ENCODE measurements around the gene MEN1.

DNA sequence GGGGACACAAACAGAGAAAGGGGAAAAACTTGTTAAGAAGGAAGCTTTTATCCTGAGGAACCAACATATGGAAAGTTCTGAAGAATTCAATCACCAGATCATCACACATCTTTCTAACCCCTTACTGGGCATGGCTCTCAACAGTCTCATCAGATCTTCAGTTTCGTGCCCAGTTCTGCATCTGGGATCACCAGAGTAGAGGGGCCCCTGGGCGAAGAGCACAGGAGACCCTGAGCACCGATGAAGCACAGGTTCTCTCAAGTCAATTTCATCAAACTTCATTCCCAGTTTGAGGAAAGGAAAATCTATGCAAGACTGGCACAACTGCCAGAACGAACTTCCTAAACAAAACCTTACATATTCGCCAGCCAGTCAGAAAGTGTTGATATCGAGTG lies 42.1 kb downstream of the MEN1 start:
- TF ChIP-seq TAF1 (IDR thresholded peaks at IDR 0.05; ENCODE audit: low read depth), result no peak
- no peak for TF ChIP-seq TCF12 (IDR thresholded peaks at IDR 0.05; ENCODE audit: low read depth)
- no peak for TF ChIP-seq FOXM1 (IDR thresholded peaks at IDR 0.05; ENCODE audit: borderline replicate concordance, low read depth)
- TF ChIP-seq, protein P1, sequence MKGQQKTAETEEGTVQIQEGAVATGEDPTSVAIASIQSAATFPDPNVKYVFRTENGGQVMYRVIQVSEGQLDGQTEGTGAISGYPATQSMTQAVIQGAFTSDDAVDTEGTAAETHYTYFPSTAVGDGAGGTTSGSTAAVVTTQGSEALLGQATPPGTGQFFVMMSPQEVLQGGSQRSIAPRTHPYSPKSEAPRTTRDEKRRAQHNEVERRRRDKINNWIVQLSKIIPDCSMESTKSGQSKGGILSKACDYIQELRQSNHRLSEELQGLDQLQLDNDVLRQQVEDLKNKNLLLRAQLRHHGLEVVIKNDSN (IDR thresholded peaks at IDR 0.05), result no peak
- TF ChIP-seq EP300 (IDR thresholded peaks at IDR 0.05; ENCODE audit: borderline replicate concordance), result no peak
- TF ChIP-seq TEAD4 (IDR thresholded peaks at IDR 0.05), result no peak
- TF ChIP-seq, protein P2, sequence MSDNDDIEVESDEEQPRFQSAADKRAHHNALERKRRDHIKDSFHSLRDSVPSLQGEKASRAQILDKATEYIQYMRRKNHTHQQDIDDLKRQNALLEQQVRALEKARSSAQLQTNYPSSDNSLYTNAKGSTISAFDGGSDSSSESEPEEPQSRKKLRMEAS (IDR thresholded peaks at IDR 0.05), result no peak
- TF ChIP-seq CREB1 (IDR thresholded peaks at IDR 0.05; ENCODE audit: low read depth), result no peak
- no peak for TF ChIP-seq RAD21 (IDR thresholded peaks at IDR 0.05; ENCODE audit: low read depth)
- no peak for TF ChIP-seq CEBPB (IDR thresholded peaks at IDR 0.05)
- no peak for TF ChIP-seq YY1 (IDR thresholded peaks at IDR 0.05; ENCODE audit: low read depth)
- TF ChIP-seq EGR1 (IDR thresholded peaks at IDR 0.05), result no peak

Measured in Ishikawa (cell line).